RWPE1 (cell line): Measurements from ENCODE around the gene COMMD3.
A peak's percentile ranks its signal among the peaks of the same experiment; 100 is the strongest.

Experiments used
- CTCF ChIA-PET: fragments of 350-600 bp; sonication (Branson Sonifier 250); formaldehyde crosslinking; extraction: SDS; loops from one replicate; lab custom pipeline; 2021; lab: Yijun Ruan, JAX
- POLR2A ChIA-PET: fragments of 400-600 bp; formaldehyde crosslinking; extraction: SDS; loops from one replicate; lab custom pipeline; 2020; ENCODE audit warnings: antibody characterized with exemption; ENCODE audit not compliant: low non-redundant PET; lab: Yijun Ruan, JAX
- DNase-seq: peaks from one replicate; pipeline ENCODE4 v3.0.0; 2012; ENCODE audit warnings: low spot score
- H3K27ac ChIP-seq: fragments of 450-650 bp; 2 replicates; pipeline ENCODE4 v1.5.1; 2017
- CTCF ChIP-seq: fragments of 450-650 bp; conservative IDR thresholded peaks from 2 replicates; pipeline ENCODE4 v1.5.1; 2017; ENCODE audit warnings: low read depth, mild to moderate bottlenecking

The COMMD3 gene

GRCh38 chr10:22333975-22334282, 17.7 kb downstream of the COMMD3 start:
- no peak overlapping the region for H3K27ac ChIP-seq
- no peak for TF ChIP-seq CTCF
- ChIA-PET POLR2A (no interaction called here), CTCF (no interaction called here)
- DNase-seq: no peak

GRCh38 chr10:22334414-22335172, 18.4 kb downstream of the COMMD3 start:
- no peak for TF ChIP-seq CTCF
- ChIA-PET CTCF (no interaction called here), POLR2A (no interaction called here)
- no peak overlapping the region for H3K27ac ChIP-seq
- DNase-seq: no peak

- no peak overlapping the region for H3K27ac ChIP-seq
- POLR2A ChIA-PET: no interaction called here
- DNase-seq: no peak
- no peak for TF ChIP-seq CTCF
- CTCF ChIA-PET: interaction anchor here (0.6 kb wide), 1 partner anchor 414 kb away, joined by 3 read pairs; no protein-coding TSS in a partner anchor
These were observed 19.2 kb downstream of the COMMD3 start for GRCh38 chr10:22335173-22335933.

- no peak for TF ChIP-seq CTCF
- ChIA-PET CTCF (interaction anchor here (0.9 to 1.4 kb wide), 3 partner anchors 13 to 251 kb away, joined by 3 to 5 read pairs (median 5); no protein-coding TSS in a partner anchor), POLR2A (no interaction called here)
- no peak for DNase-seq
- H3K27ac ChIP-seq: no peak overlapping the region
These were observed 22.2 kb downstream of the COMMD3 start for GRCh38 chr10:22338185-22338900.

GRCh38 chr10:22338931-22339330, 22.7 kb downstream of the COMMD3 start:
- TF ChIP-seq CTCF: no peak
- no peak overlapping the region for H3K27ac ChIP-seq
- POLR2A ChIA-PET: no interaction called here
- DNase-seq: no peak
- CTCF ChIA-PET: interaction anchor here (0.9 to 1.4 kb wide), 3 partner anchors 14 to 250 kb away, joined by 3 to 5 read pairs (median 5); no protein-coding TSS in a partner anchor

GRCh38 chr10:22339761-22340328, 23.7 kb downstream of the COMMD3 start:
- TF ChIP-seq CTCF: no peak
- ChIA-PET POLR2A (interaction anchor here (0.9 kb wide), 1 partner anchor 337 kb away, joined by 3 read pairs; no protein-coding TSS in a partner anchor), CTCF (interaction anchor here (0.7 kb wide), 2 partner anchors 85 to 152 kb away, joined by 3 to 4 read pairs; no protein-coding TSS in a partner anchor)
- H3K27ac ChIP-seq: peak overlapping the region; percentile 81
- no peak for DNase-seq
